HepG2 (cell line): ENCODE measurements around the gene RASGRP4. TPM values are rescaled to one million over a fixed set of nuclear protein-coding genes. Genes with fewer than 3 reads are reported as not detected.

Experiments used
- ATAC-seq: fragments of 200-7000 bp; cut with Tn5 transposase; 3 replicates; pipeline ENCODE4 v1.9.1; 2020; ENCODE audit warnings: mild to moderate bottlenecking, moderate library complexity
- BruUV-seq: library from RNA; stranded (reverse); fragments of 400-500 nt; replicated peaks from 2 replicates; lab custom pipeline; 2021; lab: Mats Ljungman, UMichigan
- CTCF ChIA-PET: fragments of 300-600 bp; formaldehyde crosslinking; extraction: SDS; loops from one replicate; lab custom pipeline; 2021; ENCODE audit warnings: low total read pairs, inconsistent platforms, low intra/inter-chr PET ratio; lab: Yijun Ruan, JAX
- POLR2A ChIA-PET: fragments of 350-600 bp; sonication (Branson Sonifier 250); formaldehyde crosslinking; loops from one replicate; lab custom pipeline; 2020; ENCODE audit warnings: antibody characterized with exemption, inconsistent platforms; lab: Yijun Ruan, JAX
- DNase-seq: peaks from one replicate; pipeline ENCODE4 v3.0.0-alpha.2; 2015; ENCODE audit warnings: low spot score
- FAIRE-seq: peaks from 3 replicates; lab custom pipeline; 2011; peaks lifted over from hg19 to GRCh38; lab: Jason Lieb, UNC
- H2AFZ ChIP-seq: one replicate; pipeline ENCODE4 v1.6.1; 2011; ENCODE audit warnings: low read length, inconsistent platforms
- H3K27ac ChIP-seq: fragments of 300-600 bp; 3 replicates; pipeline ENCODE4 v1.8.0; 2011; ENCODE audit warnings: mixed run types, mild to moderate bottlenecking, mixed read lengths, low read length, inconsistent platforms; ENCODE audit not compliant: insufficient read depth; ENCODE audit errors: extremely low read length
- H3K27me3 ChIP-seq, 2 experiments: fragments of 200-600 bp in 1 of 2; 2 replicates in 1 of 2; 3 replicates in 1 of 2; pipeline versions ENCODE4 v1.6.0 to v1.8.0; 2011; ENCODE audit warnings: low read length in 2 of 2, mild to moderate bottlenecking in 2 of 2, moderate library complexity in 2 of 2, inconsistent platforms in 1 of 2; ENCODE audit not compliant: insufficient read depth in 2 of 2, control insufficient read depth in 1 of 2
- H3K36me3 ChIP-seq, 2 experiments: fragments of 200-600 bp in 1 of 2; replicated peaks in 1 of 2; 2 replicates in 1 of 2; 3 replicates in 1 of 2; pipeline versions ENCODE4 v1.5.1 to v1.8.0; 2011; ENCODE audit warnings: low read length in 2 of 2, inconsistent platforms in 1 of 2; ENCODE audit not compliant: insufficient read depth in 2 of 2, control insufficient read depth in 1 of 2
- H3K4me1 ChIP-seq: 2 replicates; pipeline ENCODE4 v1.5.1; 2012; ENCODE audit warnings: low read length, inconsistent platforms; ENCODE audit not compliant: insufficient read depth
- H3K4me2 ChIP-seq: 2 replicates; pipeline ENCODE4 v1.6.0; 2011; ENCODE audit warnings: low read depth, low read length, inconsistent platforms
- H3K4me3 ChIP-seq, 3 experiments: fragments of 200-600 bp in 1 of 3; sonication (generic), shearing (Covaris generic) in 1 of 3; replicated peaks in 1 of 3; 2 replicates each; pipeline ENCODE4 v1.5.1; 2011 to 2016; ENCODE audit warnings: low read length in 3 of 3, inconsistent platforms in 2 of 3, low read depth in 2 of 3, mild to moderate bottlenecking in 2 of 3, control low read depth in 1 of 3, mixed read lengths in 1 of 3; ENCODE audit not compliant: insufficient read depth in 1 of 3
- H3K79me2 ChIP-seq: one replicate; pipeline ENCODE4 v1.6.1; 2011; ENCODE audit warnings: low read length, inconsistent platforms; ENCODE audit not compliant: insufficient read depth
- H3K9ac ChIP-seq: 2 replicates; pipeline ENCODE4 v1.6.0; 2011; ENCODE audit warnings: mild to moderate bottlenecking, low read depth, low read length, inconsistent platforms; ENCODE audit not compliant: insufficient read depth
- H3K9me3 ChIP-seq: 2 replicates; pipeline ENCODE4 v1.5.1; 2012; ENCODE audit warnings: mild to moderate bottlenecking, low read length
- H4K20me1 ChIP-seq: 2 replicates; pipeline ENCODE4 v1.6.0; 2011; ENCODE audit warnings: inconsistent platforms, mild to moderate bottlenecking, low read length, moderate library complexity; ENCODE audit not compliant: insufficient read depth
- ARHGAP35 ChIP-seq: sonication (generic); formaldehyde crosslinking; IDR thresholded peaks from 2 replicates; pipeline ENCODE4 v1.9.0; 2022; ENCODE audit warnings: mild to moderate bottlenecking, inconsistent platforms, moderate library complexity, missing genetic modification reagents, borderline replicate concordance
- FOXA3 ChIP-seq: IDR thresholded peaks from 2 replicates; pipeline ENCODE4 v1.6.1; 2016; ENCODE audit warnings: missing genetic modification reagents, missing compliant biosample characterization
- NR2F1 ChIP-seq, 2 experiments: fragments of 450-650 bp in 1 of 2; formaldehyde crosslinking in 1 of 2; IDR thresholded peaks; 2 replicates each; pipeline versions ENCODE4 v1.5.0 to v1.6.1; 2016 to 2020; ENCODE audit warnings: mild to moderate bottlenecking in 1 of 2, missing compliant biosample characterization in 1 of 2, missing genetic modification reagents in 1 of 2, moderate library complexity in 1 of 2
- SCMH1 ChIP-seq: sonication (generic); formaldehyde crosslinking; IDR thresholded peaks from 2 replicates; pipeline ENCODE4 v1.9.0; 2021; ENCODE audit warnings: missing genetic modification reagents, mild to moderate bottlenecking, borderline replicate concordance
- SP140L ChIP-seq: sonication (generic); formaldehyde crosslinking; IDR thresholded peaks from 2 replicates; pipeline ENCODE4 v1.4.0; 2020; ENCODE audit warnings: missing genetic modification reagents, borderline replicate concordance
- TAF1 ChIP-seq: sonication (generic); formaldehyde crosslinking; IDR thresholded peaks from 2 replicates; pipeline ENCODE4 v1.4.0; 2020; ENCODE audit warnings: missing genetic modification reagents
- ZNF101 ChIP-seq: sonication (generic); formaldehyde crosslinking; IDR thresholded peaks from 2 replicates; pipeline ENCODE4 v1.4.0; 2020; ENCODE audit warnings: mild to moderate bottlenecking, low read depth, missing genetic modification reagents, borderline replicate concordance
- ZNF3 ChIP-seq: IDR thresholded peaks from 2 replicates; pipeline ENCODE4 v1.7.0; 2017; ENCODE audit warnings: inconsistent platforms
- ZNF816 ChIP-seq: sonication (generic); formaldehyde crosslinking; IDR thresholded peaks from 2 replicates; pipeline ENCODE4 v1.8.0; 2022; ENCODE audit warnings: missing genetic modification reagents, mild to moderate bottlenecking, borderline replicate concordance
- ZSCAN20 ChIP-seq: sonication (generic); formaldehyde crosslinking; IDR thresholded peaks from 2 replicates; pipeline ENCODE4 v1.4.0; 2020; ENCODE audit warnings: missing genetic modification reagents, mild to moderate bottlenecking, borderline replicate concordance
- WGBS: methylation state at CpG from one replicate; pipeline ENCODE4 v1.1.6; 2017; ENCODE audit warnings: low lambda C conversion rate; 5-methylcytosine and 5-hydroxymethylcytosine counted together
- in situ Hi-C: cut with HindIII; loops from 2 replicates; pipeline ENCODE4 v1.10.0; 2017; ENCODE audit warnings: low pct_unique_long_range_greater_than_20kb; ENCODE audit not compliant: extremely low pct_ligation_motif_present
- intact Hi-C: fragments of 100-400 bp; cut with micrococcal nuclease; formaldehyde crosslinking; loops from one replicate; pipeline ENCODE4 v1.10.0; 2022; ENCODE audit not compliant: unreplicated experiment
- polyA plus RNA-seq, 8 experiments: library from polyadenylated mRNA; depleted of rRNA in 3 of 8; stranded (reverse) in 7 of 8; unstranded in 1 of 8; fragments of >200 nt; fragmentation: Illumina TruSeq in 4 of 8; extraction: Trizol in 4 of 8; gene quantifications; 2 replicates each; pipeline versions ENCODE4 v1.2.1 to v1.2.3, GENCODE V29; 2011 to 2016; ENCODE audit warnings: low read depth in 4 of 8, missing spikeins in 1 of 8, mixed read lengths in 1 of 8; ENCODE audit not compliant: insufficient read depth in 1 of 8
- total RNA-seq, 5 experiments: library from RNA; depleted of rRNA; stranded (reverse); fragments of >200 nt; fragmentation: Illumina TruSeq; extraction: Trizol; gene quantifications; 2 replicates each; pipeline ENCODE4 v1.2.3, GENCODE V29; 2016; ENCODE audit warnings: low read depth in 1 of 5

Gene RASGRP4
- total and polyA plus RNA-seq, 2 of the 13 experiments (the other 11 are each of a cell fraction or from before 2014, with no cell fraction given): not detected

- DNase-seq (no peak), FAIRE-seq (no peak), ATAC-seq (no peak)
- POLR2A ChIA-PET: interaction anchor here (0.6 to 2.2 kb wide), 3 partner anchors 15 to 32 kb away, joined by 3 to 6 read pairs (median 3); partner anchors contain the start of gene PSMD8
- no peaks in the 10 kb centered on the region for H4K20me1 ChIP-seq
- 24% methylated on average over 12 of the region's 18 CpGs for WGBS
- H3K4me1 ChIP-seq: peaks cover 23% of the 10 kb centered on the region
- CTCF ChIA-PET: no interaction called here
- in situ Hi-C loops (no loop called here), intact Hi-C loops (no loop called here)
- H3K27me3 ChIP-seq: peaks cover 17 to 53% of the 10 kb centered on the region in 2 experiments
- no peak overlapping the region for H3K4me3 ChIP-seq
- H3K27ac ChIP-seq: no peak overlapping the region
- H3K79me2 ChIP-seq: no peaks in the 10 kb centered on the region
- H3K36me3 ChIP-seq: no peaks in the 10 kb centered on the region
- H3K9me3 ChIP-seq: no peaks in the 10 kb centered on the region
- TF ChIP-seq FOXA3 (CRISPR knock-in tag) (no peak), ZNF101 (CRISPR knock-in tag) (no peak), ZNF816 (no peak), SCMH1 (CRISPR knock-in tag) (no peak), TAF1 (no peak), ZSCAN20 (no peak), ARHGAP35 (no peak), ZNF3 (no peak), NR2F1 (CRISPR knock-in tag; IDR thresholded peaks at IDR 0.05) (no peak), SP140L (no peak)
- H3K4me2 ChIP-seq: no peak overlapping the region
- no TSS peak for BruUV-seq
- H2AFZ ChIP-seq: no peak overlapping the region
- no peak overlapping the region for H3K9ac ChIP-seq
Measured at GRCh38 chr19:38359242-38360021, 66.6 kb downstream of the RASGRP4 start.

Other genes with a start within 250 kb of the RASGRP4 start
- gene DPF1, start 202.0 kb downstream of the RASGRP4 start, total RNA-seq (2016; rRNA removed; fragmentation: Illumina TruSeq; extraction: Trizol): 1.7 and 3.2 TPM in 2 replicates
- gene DPF1, start 202.0 kb downstream of the RASGRP4 start, polyA plus RNA-seq (2011; rRNA removed): 1.0 and 1.3 TPM in 2 replicates
- not detected in 2 replicates for gene PPP1R14A, start 169.8 kb downstream of the RASGRP4 start, total RNA-seq (2016; rRNA removed; fragmentation: Illumina TruSeq; extraction: Trizol)
- gene PPP1R14A, start 169.8 kb downstream of the RASGRP4 start, polyA plus RNA-seq (2011; rRNA removed): not detected in 2 replicates
- 0.24 and 0.31 TPM in 2 replicates for gene SPINT2, start 161.6 kb downstream of the RASGRP4 start, total RNA-seq (2016; rRNA removed; fragmentation: Illumina TruSeq; extraction: Trizol)
- 0.77 and 0.97 TPM in 2 replicates for gene SPINT2, start 161.6 kb downstream of the RASGRP4 start, polyA plus RNA-seq (2011; rRNA removed)
- gene C19orf33, start 122.0 kb downstream of the RASGRP4 start, total RNA-seq (2016; rRNA removed; fragmentation: Illumina TruSeq; extraction: Trizol): 2.8 and 3.3 TPM in 2 replicates
- gene C19orf33, start 122.0 kb downstream of the RASGRP4 start, polyA plus RNA-seq (2011; rRNA removed): 2.5 and 3.2 TPM in 2 replicates
- 22.1 and 41.4 TPM in 2 replicates for gene YIF1B, start 110.3 kb downstream of the RASGRP4 start, total RNA-seq (2016; rRNA removed; fragmentation: Illumina TruSeq; extraction: Trizol)
- 85.2 and 95.6 TPM in 2 replicates for gene YIF1B, start 110.3 kb downstream of the RASGRP4 start, polyA plus RNA-seq (2011; rRNA removed)
- not detected in 2 replicates for gene KCNK6, start 106.4 kb downstream of the RASGRP4 start, total RNA-seq (2016; rRNA removed; fragmentation: Illumina TruSeq; extraction: Trizol)
- gene KCNK6, start 106.4 kb downstream of the RASGRP4 start, polyA plus RNA-seq (2011; rRNA removed): 0.03 TPM in 2 replicates
- 0.21 and 1.0 TPM in 2 replicates for gene CATSPERG, start 90.4 kb downstream of the RASGRP4 start, total RNA-seq (2016; rRNA removed; fragmentation: Illumina TruSeq; extraction: Trizol)
- 0.55 and 0.86 TPM in 2 replicates for gene CATSPERG, start 90.4 kb downstream of the RASGRP4 start, polyA plus RNA-seq (2011; rRNA removed)
- 162 and 182 TPM in 2 replicates for gene PSMD8, start 51.6 kb downstream of the RASGRP4 start, total RNA-seq (2016; rRNA removed; fragmentation: Illumina TruSeq; extraction: Trizol)
- 296 and 301 TPM in 2 replicates for gene PSMD8, start 51.6 kb downstream of the RASGRP4 start, polyA plus RNA-seq (2011; rRNA removed)
- gene GGN, start 38.2 kb downstream of the RASGRP4 start, total RNA-seq (2016; rRNA removed; fragmentation: Illumina TruSeq; extraction: Trizol): not detected in 2 replicates
- 0.07 TPM in 1 of 2 replicates, not detected in the other for gene GGN, start 38.2 kb downstream of the RASGRP4 start, polyA plus RNA-seq (2011; rRNA removed)
- gene SPRED3, start 37.5 kb downstream of the RASGRP4 start, total RNA-seq (2016; rRNA removed; fragmentation: Illumina TruSeq; extraction: Trizol): 0.06 and 0.15 TPM in 2 replicates
- gene SPRED3, start 37.5 kb downstream of the RASGRP4 start, polyA plus RNA-seq (2011; rRNA removed): 0.17 and 0.54 TPM in 2 replicates
- gene FAM98C, start 23.1 kb downstream of the RASGRP4 start, total RNA-seq (2016; rRNA removed; fragmentation: Illumina TruSeq; extraction: Trizol): 7.4 and 10.0 TPM in 2 replicates
- gene FAM98C, start 23.1 kb downstream of the RASGRP4 start, polyA plus RNA-seq (2011; rRNA removed): 11.0 and 11.5 TPM in 2 replicates
- gene RYR1, start 7.5 kb upstream of the RASGRP4 start, total RNA-seq (2016; rRNA removed; fragmentation: Illumina TruSeq; extraction: Trizol): not detected in 2 replicates
- gene RYR1, start 7.5 kb upstream of the RASGRP4 start, polyA plus RNA-seq (2011; rRNA removed): 0.03 and 0.14 TPM in 2 replicates
- 0.89 TPM in 1 of 2 replicates, not detected in the other for gene MAP4K1, start 191.7 kb upstream of the RASGRP4 start, total RNA-seq (2016; rRNA removed; fragmentation: Illumina TruSeq; extraction: Trizol)
- gene MAP4K1, start 191.7 kb upstream of the RASGRP4 start, polyA plus RNA-seq (2011; rRNA removed): 0.24 and 0.35 TPM in 2 replicates
- gene EIF3K, start 193.0 kb upstream of the RASGRP4 start, total RNA-seq (2016; rRNA removed; fragmentation: Illumina TruSeq; extraction: Trizol): 258 and 351 TPM in 2 replicates
- 179 and 230 TPM in 2 replicates for gene EIF3K, start 193.0 kb upstream of the RASGRP4 start, polyA plus RNA-seq (2011; rRNA removed)
- gene ACTN4, start 221.4 kb upstream of the RASGRP4 start, total RNA-seq (2016; rRNA removed; fragmentation: Illumina TruSeq; extraction: Trizol): 167 and 192 TPM in 2 replicates
- 171 and 223 TPM in 2 replicates for gene ACTN4, start 221.4 kb upstream of the RASGRP4 start, polyA plus RNA-seq (2011; rRNA removed)